Measurements from ENCODE around the gene ABCA9.

Gene ABCA9

DNA sequence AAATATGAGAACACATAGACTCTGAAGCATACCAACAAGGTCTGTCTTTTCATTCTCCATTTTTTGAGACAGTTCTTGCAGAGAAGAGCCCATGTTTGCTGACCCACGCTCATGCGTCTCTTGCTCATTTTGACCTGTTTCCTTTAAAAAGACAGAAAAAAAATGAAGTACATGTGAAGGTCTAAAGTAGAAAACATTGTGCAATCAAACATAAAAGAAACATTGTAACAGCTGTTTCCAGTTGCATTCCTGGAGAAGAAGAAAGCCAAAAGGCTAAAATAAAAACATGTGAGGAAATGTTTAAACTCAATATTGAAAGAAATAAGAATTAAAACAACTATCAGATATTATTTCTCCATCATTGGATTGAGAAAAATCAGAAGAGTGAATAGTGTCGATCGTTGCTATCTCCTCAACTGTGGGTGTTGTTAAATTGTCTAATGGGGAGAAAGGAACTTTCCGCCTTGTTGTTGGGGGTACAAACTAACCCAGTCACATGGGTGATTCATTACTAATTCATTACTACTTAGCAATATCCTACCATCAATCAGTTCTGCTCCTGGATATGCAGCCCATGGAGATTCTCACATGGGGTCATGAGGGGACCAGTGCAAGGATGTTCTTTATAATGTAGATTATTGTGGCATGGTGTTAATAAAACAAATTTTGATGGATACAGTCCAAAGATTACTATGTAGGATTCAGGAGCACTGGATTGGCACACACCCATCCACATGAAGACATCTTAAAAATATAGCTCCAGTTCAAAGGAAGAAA is 9.5 kb downstream of the ABCA9 start:
- Histone ChIP-seq H3K4me1 (ENCODE audit: control insufficient read depth in 2 of 2, insufficient read depth in 1 of 2, low read depth in 1 of 2, low read length in 2 of 2) (peaks cover 0 to 3% of the 10 kb centered on the region in 2 donors), H3K27ac (replicated peaks; ENCODE audit: low read length) (no peak overlapping the region), H2BK15ac (ENCODE audit: low read length) (no peak overlapping the region), H3K4me2 (ENCODE audit: insufficient read depth, low read length, poor library complexity, severe bottlenecking) (no peak overlapping the region), H2BK12ac (ENCODE audit: low read length) (no peak overlapping the region), H2BK5ac (ENCODE audit: low read length) (no peak overlapping the region), H2AFZ (ENCODE audit: low read length) (peak overlapping the region; percentile 7), H2AK5ac (ENCODE audit: low read depth, low read length) (no peak overlapping the region), H3K36me3 (replicated peaks in 1 of 2; ENCODE audit: control insufficient read depth in 2 of 2, insufficient read depth in 2 of 2, low read length in 2 of 2) (no peaks in the 10 kb centered on the region), H2BK120ac (ENCODE audit: low read depth, low read length) (no peak overlapping the region), H3K79me1 (ENCODE audit: low read depth, low read length) (no peaks in the 10 kb centered on the region), H4K8ac (ENCODE audit: low read depth, low read length) (no peak overlapping the region), H3K23ac (ENCODE audit: low read depth, low read length, poor library complexity) (no peak overlapping the region), H3K9ac (ENCODE audit: low read depth, low read length, poor library complexity) (no peak overlapping the region), H3K4ac (ENCODE audit: low read length) (no peak overlapping the region), H3K9me3 (replicated peaks in 1 of 2; ENCODE audit: control insufficient read depth in 2 of 2, insufficient read depth in 1 of 2, low read depth in 1 of 2, low read length in 2 of 2) (no peaks in the 10 kb centered on the region), H3K18ac (ENCODE audit: low read length) (no peak overlapping the region), H3K14ac (ENCODE audit: low read length) (no peak overlapping the region), H3K4me3 (ENCODE audit: low read length in 2 of 2) (no peak overlapping the region), H4K91ac (ENCODE audit: low read depth, low read length, poor library complexity) (no peak overlapping the region), H3K27me3 (ENCODE audit: control insufficient read depth in 3 of 3, insufficient read depth in 3 of 3, low read depth in 1 of 3, low read length in 3 of 3) (no peaks in the 10 kb centered on the region)
- DNase-seq (ENCODE audit: low spot score): no peak
- WGBS, 2 donors (ENCODE audit: extremely low coverage in 2 of 2, insufficient read length in 2 of 2, insufficient replicate concordance in 1 of 2): no CpG with 5 or more reads among the region's 5 CpGs

DNA sequence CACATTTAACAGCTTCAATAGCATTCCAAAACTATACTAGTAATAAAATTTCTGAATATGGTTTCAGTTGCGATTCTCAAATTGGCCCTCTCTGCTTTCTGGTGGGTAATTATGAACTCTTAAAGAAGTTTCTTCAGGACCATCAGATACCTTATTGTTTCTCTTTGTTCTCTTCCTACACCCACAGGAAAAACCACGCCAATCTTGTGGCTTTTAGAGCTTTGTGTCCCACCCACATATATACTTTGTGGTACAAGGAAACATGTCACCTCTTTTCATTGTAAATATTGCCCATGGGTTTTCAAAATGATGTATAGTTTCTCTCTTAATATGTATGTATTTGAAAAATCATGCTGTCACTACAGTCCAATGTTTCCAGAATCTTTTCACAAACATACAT is 12.1 kb downstream of the ABCA9 start:
- no peak overlapping the region for H4K8ac ChIP-seq (ENCODE audit: low read depth, low read length)
- no peak overlapping the region for H2AK5ac ChIP-seq (ENCODE audit: low read depth, low read length)
- no peak overlapping the region for H3K14ac ChIP-seq (ENCODE audit: low read length)
- H3K18ac ChIP-seq (ENCODE audit: low read length): no peak overlapping the region
- H3K4me2 ChIP-seq (ENCODE audit: insufficient read depth, low read length, poor library complexity, severe bottlenecking): no peak overlapping the region
- H3K4me1 ChIP-seq (ENCODE audit: control insufficient read depth in 2 of 2, insufficient read depth in 1 of 2, low read depth in 1 of 2, low read length in 2 of 2): peaks cover 0 to 3% of the 10 kb centered on the region in 2 donors
- no peaks in the 10 kb centered on the region for H3K79me1 ChIP-seq (ENCODE audit: low read depth, low read length)
- no peak overlapping the region for H2BK120ac ChIP-seq (ENCODE audit: low read depth, low read length)
- no peak overlapping the region for H2BK5ac ChIP-seq (ENCODE audit: low read length)
- no peak overlapping the region for H2AFZ ChIP-seq (ENCODE audit: low read length)
- H3K27ac ChIP-seq (replicated peaks; ENCODE audit: low read length): no peak overlapping the region
- no peak overlapping the region for H3K4ac ChIP-seq (ENCODE audit: low read length)
- H3K27me3 ChIP-seq (ENCODE audit: control insufficient read depth in 3 of 3, insufficient read depth in 3 of 3, low read depth in 1 of 3, low read length in 3 of 3): no peaks in the 10 kb centered on the region
- no peak overlapping the region for H2BK12ac ChIP-seq (ENCODE audit: low read length)
- H3K23ac ChIP-seq (ENCODE audit: low read depth, low read length, poor library complexity): no peak overlapping the region
- H3K9ac ChIP-seq (ENCODE audit: low read depth, low read length, poor library complexity): no peak overlapping the region
- no peak overlapping the region for H3K4me3 ChIP-seq (ENCODE audit: low read length in 2 of 2)
- no peak for DNase-seq (ENCODE audit: low spot score)
- WGBS, 2 donors (ENCODE audit: extremely low coverage in 2 of 2, insufficient read length in 2 of 2, insufficient replicate concordance in 1 of 2): no CpG with 5 or more reads among the region's 2 CpGs
- H3K36me3 ChIP-seq (replicated peaks in 1 of 2; ENCODE audit: control insufficient read depth in 2 of 2, insufficient read depth in 2 of 2, low read length in 2 of 2): no peaks in the 10 kb centered on the region
- H4K91ac ChIP-seq (ENCODE audit: low read depth, low read length, poor library complexity): no peak overlapping the region
- no peak overlapping the region for H2BK15ac ChIP-seq (ENCODE audit: low read length)
- H3K9me3 ChIP-seq (replicated peaks in 1 of 2; ENCODE audit: control insufficient read depth in 2 of 2, insufficient read depth in 1 of 2, low read depth in 1 of 2, low read length in 2 of 2): no peaks in the 10 kb centered on the region

DNA sequence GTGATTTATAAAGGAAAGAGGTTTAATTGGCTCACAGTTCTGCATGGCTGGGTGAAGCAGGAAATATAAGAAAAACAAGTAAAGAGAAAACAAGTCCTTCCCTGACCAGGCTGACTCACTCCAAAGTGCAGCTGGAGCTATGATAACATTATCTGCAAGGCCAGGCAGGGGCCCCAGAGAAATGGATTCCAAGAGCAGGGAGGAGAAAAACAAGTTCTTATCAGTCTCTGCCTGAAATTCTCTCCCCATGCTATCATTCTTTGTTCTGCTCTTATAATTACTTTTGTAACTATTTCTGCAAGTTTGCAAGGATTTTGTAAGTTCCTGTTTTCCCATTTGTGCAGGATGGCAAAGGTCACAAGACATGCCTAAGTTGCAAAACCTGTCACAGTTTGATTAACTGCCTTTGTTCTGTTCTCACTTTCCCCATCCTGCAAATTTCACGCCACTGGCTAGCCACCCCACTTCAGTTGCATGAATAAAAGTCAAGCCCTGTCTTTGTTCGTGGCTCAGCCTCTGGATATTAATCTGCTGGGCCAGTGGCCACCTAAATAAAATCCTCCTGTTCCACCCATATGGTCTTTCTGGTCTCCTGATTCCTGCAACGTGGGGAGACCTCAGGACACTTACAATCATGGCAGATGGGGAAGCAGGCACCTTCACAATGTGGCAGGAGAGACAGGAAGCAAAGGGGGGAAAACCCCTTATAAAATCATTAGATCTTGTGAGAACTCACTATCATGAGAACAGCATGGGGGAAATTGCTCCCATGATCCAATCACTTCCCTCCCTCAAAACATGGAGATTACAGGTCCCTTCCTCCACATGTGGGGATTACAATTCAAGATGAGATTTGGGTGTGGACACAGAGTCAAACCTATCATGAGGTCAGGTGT is 13.1 kb downstream of the ABCA9 start:
- no peak overlapping the region for H3K4me2 ChIP-seq (ENCODE audit: insufficient read depth, low read length, poor library complexity, severe bottlenecking)
- no peak overlapping the region for H4K8ac ChIP-seq (ENCODE audit: low read depth, low read length)
- H3K23ac ChIP-seq (ENCODE audit: low read depth, low read length, poor library complexity): no peak overlapping the region
- no peak overlapping the region for H2AK5ac ChIP-seq (ENCODE audit: low read depth, low read length)
- no peaks in the 10 kb centered on the region for H3K79me1 ChIP-seq (ENCODE audit: low read depth, low read length)
- no peak overlapping the region for H2BK15ac ChIP-seq (ENCODE audit: low read length)
- no peak overlapping the region for H3K9ac ChIP-seq (ENCODE audit: low read depth, low read length, poor library complexity)
- H2BK12ac ChIP-seq (ENCODE audit: low read length): no peak overlapping the region
- H3K4me3 ChIP-seq (ENCODE audit: low read length in 2 of 2): no peak overlapping the region
- no peak overlapping the region for H3K27ac ChIP-seq (replicated peaks; ENCODE audit: low read length)
- H4K91ac ChIP-seq (ENCODE audit: low read depth, low read length, poor library complexity): no peak overlapping the region
- no peaks in the 10 kb centered on the region for H3K36me3 ChIP-seq (replicated peaks in 1 of 2; ENCODE audit: control insufficient read depth in 2 of 2, insufficient read depth in 2 of 2, low read length in 2 of 2)
- H3K4ac ChIP-seq (ENCODE audit: low read length): no peak overlapping the region
- H2AFZ ChIP-seq (ENCODE audit: low read length): peak overlapping the region; percentile 69
- no peak overlapping the region for H2BK120ac ChIP-seq (ENCODE audit: low read depth, low read length)
- no peak overlapping the region for H3K18ac ChIP-seq (ENCODE audit: low read length)
- WGBS, 2 donors (ENCODE audit: extremely low coverage in 2 of 2, insufficient read length in 2 of 2, insufficient replicate concordance in 1 of 2): no CpG with 5 or more reads among the region's 3 CpGs
- no peak overlapping the region for H2BK5ac ChIP-seq (ENCODE audit: low read length)
- H3K14ac ChIP-seq (ENCODE audit: low read length): no peak overlapping the region
- H3K9me3 ChIP-seq (replicated peaks in 1 of 2; ENCODE audit: control insufficient read depth in 2 of 2, insufficient read depth in 1 of 2, low read depth in 1 of 2, low read length in 2 of 2): peaks cover 0 to 2% of the 10 kb centered on the region in 2 donors
- DNase-seq (ENCODE audit: low spot score): no peak
- no peaks in the 10 kb centered on the region for H3K27me3 ChIP-seq (ENCODE audit: control insufficient read depth in 3 of 3, insufficient read depth in 3 of 3, low read depth in 1 of 3, low read length in 3 of 3)
- peaks cover 0 to 3% of the 10 kb centered on the region in 2 donors for H3K4me1 ChIP-seq (ENCODE audit: control insufficient read depth in 2 of 2, insufficient read depth in 1 of 2, low read depth in 1 of 2, low read length in 2 of 2)

All from neuronal stem cell (in vitro differentiated cells).